ENCODE measurements around the gene VAV1. TPM values are rescaled to one million over a fixed set of nuclear protein-coding genes. Genes with fewer than 3 reads are reported as not detected.
A peak's percentile ranks its signal among the peaks of the same experiment; 100 is the strongest.
"Not testable (repeated sequence)": the region's sequence is repeated elsewhere in the genome, so short reads cannot be mapped to it uniquely, and the experiment has no call there.

The VAV1 gene
- total and polyA plus RNA-seq, 5 experiments from 2014 or later: 18.7 to 85.0 (median 27.9) TPM

- no peaks in the 10 kb centered on the region for H3K9me3 Mint-ChIP-seq
- POLR2A ChIA-PET: interaction anchor here (0.6 kb wide), 1 partner anchor 101 kb away, joined by 6 read pairs; no protein-coding TSS in a partner anchor
- DNase-seq (peak in 5 of 10 donors; percentile 3 to 13 (median 9)), ATAC-seq (peak; percentile 59 to 65)
- H3K27ac Mint-ChIP-seq: peak overlapping the region in 9 of 10 donors; percentile 41 to 92 (median 75)
- H3K4me3 Mint-ChIP-seq: no peak overlapping the region
- H3K4me1 Mint-ChIP-seq: peaks cover 2 to 26% (median 16%) of the 10 kb centered on the region in 4 donors
- H3K27me3 Mint-ChIP-seq: no peaks in the 10 kb centered on the region
- peaks cover 11 to 97% (median 50%) of the 10 kb centered on the region in 3 donors for H3K36me3 Mint-ChIP-seq
These were observed 56.5 kb downstream of the VAV1 start for GRCh38 chr19:6828698-6829633.

- H3K27ac Mint-ChIP-seq: peak overlapping the region in 7 of 10 donors; percentile 15 to 92 (median 53)
- H3K4me1 Mint-ChIP-seq: peaks cover 2 to 25% (median 13%) of the 10 kb centered on the region in 4 donors
- POLR2A ChIA-PET: interaction anchor here (0.6 kb wide), 1 partner anchor 102 kb away, joined by 6 read pairs; no protein-coding TSS in a partner anchor
- not testable (repeated sequence) for H3K9me3 Mint-ChIP-seq, H3K27me3 Mint-ChIP-seq, DNase-seq, ATAC-seq, H3K4me3 Mint-ChIP-seq
- peaks cover 9 to 91% (median 42%) of the 10 kb centered on the region in 3 donors for H3K36me3 Mint-ChIP-seq
These were observed 57.3 kb downstream of the VAV1 start for GRCh38 chr19:6829829-6830228.

GRCh38 chr19:6831084-6831483 lies 58.6 kb downstream of the VAV1 start:
- H3K27ac Mint-ChIP-seq: peak overlapping the region in 2 of 10 donors; percentile 7 to 37
- H3K4me3 Mint-ChIP-seq: not testable (repeated sequence)

GRCh38 chr19:6832412-6832811 lies 59.9 kb downstream of the VAV1 start:
- no peaks in the 10 kb centered on the region for H3K27me3 Mint-ChIP-seq
- peaks cover 6 to 30% (median 17%) of the 10 kb centered on the region in 4 donors for H3K4me1 Mint-ChIP-seq
- no peak for ATAC-seq
- no peak overlapping the region for H3K4me3 Mint-ChIP-seq
- H3K36me3 Mint-ChIP-seq: peaks cover 6 to 88% (median 39%) of the 10 kb centered on the region in 3 donors
- POLR2A ChIA-PET: interaction anchor here (1.2 kb wide), 1 partner anchor 23 kb away, joined by 3 read pairs; no protein-coding TSS in a partner anchor
- peak overlapping the region in 8 of 10 donors; percentile 49 to 94 (median 72) for H3K27ac Mint-ChIP-seq
- no peak for DNase-seq
- peaks cover 0 to 1% (median 0%) of the 10 kb centered on the region in 9 donors for H3K9me3 Mint-ChIP-seq

More at GRCh38 chr19:6831084-6831483, 58.6 kb downstream of the VAV1 start:
- peaks cover 2 to 21% (median 13%) of the 10 kb centered on the region in 4 donors for H3K4me1 Mint-ChIP-seq
- POLR2A ChIA-PET: interaction anchor here (0.8 kb wide), 1 partner anchor 15 kb away, joined by 3 read pairs; no protein-coding TSS in a partner anchor
- ATAC-seq, H3K9me3 Mint-ChIP-seq, H3K27me3 Mint-ChIP-seq, DNase-seq: not testable (repeated sequence)
- peaks cover 6 to 87% (median 43%) of the 10 kb centered on the region in 3 donors for H3K36me3 Mint-ChIP-seq

- Mint-ChIP-seq H3K9me3 (peaks cover 0 to 1% (median 0%) of the 10 kb centered on the region in 9 donors), H3K27ac (peak overlapping the region in 6 of 10 donors; percentile 26 to 88 (median 64)), H3K36me3 (peaks cover 6 to 89% (median 35%) of the 10 kb centered on the region in 3 donors), H3K4me3 (no peak overlapping the region), H3K4me1 (peaks cover 9 to 35% (median 19%) of the 10 kb centered on the region in 4 donors), H3K27me3 (no peaks in the 10 kb centered on the region)
- DNase-seq (no peak), ATAC-seq (no peak)
- POLR2A ChIA-PET: interaction anchor here (0.6 kb wide), 1 partner anchor 40 kb away, joined by 3 read pairs; no protein-coding TSS in a partner anchor
These were observed 60.8 kb downstream of the VAV1 start for GRCh38 chr19:6833166-6833790.

- DNase-seq (no peak), ATAC-seq (no peak)
- peaks cover 6 to 87% (median 25%) of the 10 kb centered on the region in 3 donors for H3K36me3 Mint-ChIP-seq
- peaks cover 0 to 1% (median 0%) of the 10 kb centered on the region in 9 donors for H3K9me3 Mint-ChIP-seq
- H3K27me3 Mint-ChIP-seq: no peaks in the 10 kb centered on the region
- H3K4me1 Mint-ChIP-seq: peaks cover 6 to 28% (median 14%) of the 10 kb centered on the region in 4 donors
- POLR2A ChIA-PET: interaction anchor here (0.6 kb wide), 1 partner anchor 50 kb away, joined by 4 read pairs; no protein-coding TSS in a partner anchor
- no peak overlapping the region for H3K4me3 Mint-ChIP-seq
- no peak overlapping the region for H3K27ac Mint-ChIP-seq
These were observed 61.9 kb downstream of the VAV1 start for GRCh38 chr19:6834433-6834832.

GRCh38 chr19:6835501-6835900 lies 63.0 kb downstream of the VAV1 start:
- DNase-seq (no peak), ATAC-seq (no peak)
- POLR2A ChIA-PET: interaction anchor here (1.3 to 1.4 kb wide), 2 partner anchors 34 to 62 kb away, joined by 5 read pairs; partner anchors contain the start of gene VAV1
- H3K4me1 Mint-ChIP-seq: peaks cover 6 to 26% (median 14%) of the 10 kb centered on the region in 4 donors
- no peaks in the 10 kb centered on the region for H3K27me3 Mint-ChIP-seq
- H3K9me3 Mint-ChIP-seq: peaks cover 0 to 1% (median 0%) of the 10 kb centered on the region in 9 donors
- H3K4me3 Mint-ChIP-seq: no peak overlapping the region
- no peak overlapping the region for H3K27ac Mint-ChIP-seq
- H3K36me3 Mint-ChIP-seq: peaks cover 6 to 84% (median 23%) of the 10 kb centered on the region in 3 donors

- POLR2A ChIA-PET: interaction anchor here (0.6 kb wide), 1 partner anchor 191 kb away, joined by 5 read pairs; no protein-coding TSS in a partner anchor
- ATAC-seq: no peak
- Mint-ChIP-seq H3K4me1 (peaks cover 6 to 18% (median 13%) of the 10 kb centered on the region in 4 donors), H3K27ac (peak overlapping the region; percentile 5 to 89 (median 46)), H3K9me3 (peaks cover 0 to 1% (median 0%) of the 10 kb centered on the region in 9 donors), H3K4me3 (no peak overlapping the region), H3K36me3 (peaks cover 6 to 71% (median 23%) of the 10 kb centered on the region in 3 donors), H3K27me3 (no peaks in the 10 kb centered on the region)
- DNase-seq: no peak
These were observed 65.0 kb downstream of the VAV1 start for GRCh38 chr19:6837525-6837924.

- H3K27me3 Mint-ChIP-seq: no peaks in the 10 kb centered on the region
- no peak for DNase-seq
- no peak overlapping the region for H3K4me3 Mint-ChIP-seq
- POLR2A ChIA-PET: interaction anchor here (0.6 kb wide), 1 partner anchor 192 kb away, joined by 5 read pairs; no protein-coding TSS in a partner anchor
- peak overlapping the region in 9 of 10 donors; percentile 7 to 73 (median 25) for H3K27ac Mint-ChIP-seq
- peaks cover 6 to 71% (median 17%) of the 10 kb centered on the region in 3 donors for H3K36me3 Mint-ChIP-seq
- no peak for ATAC-seq
- H3K9me3 Mint-ChIP-seq: peaks cover 0 to 1% (median 0%) of the 10 kb centered on the region in 9 donors
- peaks cover 8 to 16% (median 11%) of the 10 kb centered on the region in 4 donors for H3K4me1 Mint-ChIP-seq
These were observed 65.7 kb downstream of the VAV1 start for GRCh38 chr19:6838062-6838655.

- ATAC-seq: no peak
- Mint-ChIP-seq H3K36me3 (peaks cover 0 to 62% (median 0%) of the 10 kb centered on the region in 3 donors), H3K27ac (peak overlapping the region in 7 of 10 donors; percentile 40 to 82 (median 56)), H3K4me3 (no peak overlapping the region), H3K27me3 (no peaks in the 10 kb centered on the region), H3K9me3 (no peaks in the 10 kb centered on the region), H3K4me1 (peaks cover 5 to 8% (median 6%) of the 10 kb centered on the region in 4 donors)
- POLR2A ChIA-PET: interaction anchor here (0.7 to 1.2 kb wide), 3 partner anchors 30 to 326 kb away, joined by 3 to 4 read pairs (median 4); no protein-coding TSS in a partner anchor
- DNase-seq: no peak
These were observed 70.5 kb downstream of the VAV1 start for GRCh38 chr19:6842871-6843607.

GRCh38 chr19:6847828-6848200 lies 75.3 kb downstream of the VAV1 start:
- POLR2A ChIA-PET: no interaction called here
- Mint-ChIP-seq H3K4me3 (no peak overlapping the region), H3K4me1 (peaks cover 5 to 8% (median 8%) of the 10 kb centered on the region in 4 donors), H3K27ac (peak overlapping the region in 1 of 10 donors; percentile 69), H3K36me3 (peaks cover 0 to 73% (median 6%) of the 10 kb centered on the region in 3 donors), H3K9me3 (no peaks in the 10 kb centered on the region), H3K27me3 (no peaks in the 10 kb centered on the region)
- DNase-seq: no peak
- no peak for ATAC-seq

Measured in naive thymus-derived CD8-positive, alpha-beta T cell (primary cell).